A673 (cell line): Measurements from ENCODE around the gene YIF1A. TPM values are rescaled to one million over a fixed set of nuclear protein-coding genes. Genes with fewer than 3 reads are reported as not detected.
"Not testable (repeated sequence)": the region's sequence is repeated elsewhere in the genome, so short reads cannot be mapped to it uniquely, and the experiment has no call there.

Experiments
- BruUV-seq: library from RNA; stranded (reverse); fragments of 400-500 nt; replicated peaks from 2 replicates; lab custom pipeline; 2021; lab: Mats Ljungman, UMichigan
- CTCF ChIA-PET: fragments of 300-600 bp; sonication (Branson Sonifier 250); formaldehyde crosslinking; loops from one replicate; lab custom pipeline; 2022; ENCODE audit warnings: antibody characterized with exemption; lab: Charles Lee
- POLR2A ChIA-PET: fragments of 300-600 bp; sonication (Branson Sonifier 250); formaldehyde crosslinking; loops from one replicate; lab custom pipeline; 2022; ENCODE audit warnings: antibody characterized with exemption; ENCODE audit not compliant: low non-redundant PET; lab: Charles Lee
- DNase-seq: peaks from one replicate; pipeline ENCODE4 v3.0.0-alpha.2; 2015; ENCODE audit warnings: low spot score
- H3K27ac ChIP-seq: fragments of 200-600 bp; sonication (generic); 2 replicates; pipeline ENCODE4 v1.5.1; 2016; ENCODE audit warnings: mixed run types, low read depth, mild to moderate bottlenecking, mixed read lengths, antibody characterized with exemption, low read length; ENCODE audit not compliant: poor library complexity, severe bottlenecking
- H3K27me3 ChIP-seq: fragments of 200-600 bp; sonication (generic); replicated peaks from 2 replicates; pipeline ENCODE4 v1.6.1; 2017; ENCODE audit warnings: mixed run types, low read depth, mild to moderate bottlenecking, mixed read lengths, antibody characterized with exemption, low read length; ENCODE audit not compliant: insufficient read depth, poor library complexity
- H3K36me3 ChIP-seq: fragments of 200-600 bp; sonication (generic); 2 replicates; pipeline ENCODE4 v1.6.1; 2016; ENCODE audit warnings: mixed run types, mild to moderate bottlenecking, mixed read lengths, antibody characterized with exemption, low read length; ENCODE audit not compliant: insufficient read depth, poor library complexity, severe bottlenecking
- H3K4me1 ChIP-seq: fragments of 200-600 bp; sonication (generic); 2 replicates; pipeline ENCODE4 v1.6.1; 2017; ENCODE audit warnings: mixed run types, mild to moderate bottlenecking, mixed read lengths, antibody characterized with exemption, low read length; ENCODE audit not compliant: insufficient read depth, poor library complexity, severe bottlenecking
- H3K4me3 ChIP-seq: fragments of 200-600 bp; sonication (generic); 2 replicates; pipeline ENCODE4 v1.5.1; 2016; ENCODE audit warnings: low read depth, mixed run types, mild to moderate bottlenecking, mixed read lengths, low read length; ENCODE audit not compliant: poor library complexity, severe bottlenecking
- H3K9me3 ChIP-seq: fragments of 200-600 bp; sonication (generic); 2 replicates; pipeline ENCODE4 v1.6.1; 2016; ENCODE audit warnings: mixed run types, low read depth, mild to moderate bottlenecking, mixed read lengths, antibody characterized with exemption, low read length; ENCODE audit not compliant: poor library complexity, severe bottlenecking
- CTCF ChIP-seq: fragments of 300-800, 200-600 bp; sonication (generic); conservative IDR thresholded peaks from 2 replicates; pipeline ENCODE4 v1.5.1; 2017; ENCODE audit warnings: low read depth, mild to moderate bottlenecking, antibody characterized with exemption, low read length, moderate library complexity, mixed read lengths
- EZH2 ChIP-seq: fragments of 200-600 bp; sonication (generic); IDR thresholded peaks from 2 replicates; pipeline ENCODE4 v1.6.1; 2017; ENCODE audit warnings: borderline replicate concordance, low read depth, mild to moderate bottlenecking, mixed read lengths, antibody characterized with exemption, low read length; ENCODE audit not compliant: poor library complexity, severe bottlenecking
- intact Hi-C: fragments of 100-400 bp; cut with micrococcal nuclease; formaldehyde crosslinking; loops from one replicate; pipeline ENCODE4 v1.10.0; 2022; ENCODE audit not compliant: unreplicated experiment
- total RNA-seq: library from RNA; stranded (reverse); gene quantifications from 2 replicates; pipeline ENCODE4 v1.2.3, GENCODE V29; 2021

YIF1A gene
- total RNA-seq, 1 experiment from 2014 or later: 125 TPM

GRCh38 chr11:66311965-66312548 is 23.1 kb upstream of the YIF1A start:
- peaks cover 48% of the 10 kb centered on the region for H3K4me1 ChIP-seq
- H3K27me3 ChIP-seq: no peaks in the 10 kb centered on the region
- H3K27ac ChIP-seq: peak overlapping the region; percentile 90
- BruUV-seq: no TSS peak
- peak overlapping the region; percentile 55 for H3K4me3 ChIP-seq
- ChIA-PET CTCF (interaction anchor here (0.6 to 2.6 kb wide), 17 partner anchors 10 to 289 kb away, joined by 3 to 17 read pairs (median 5); partner anchors contain the start of genes MRPL11 and YIF1A), POLR2A (interaction anchor here (0.8 to 1.0 kb wide), 4 partner anchors 15 to 155 kb away, joined by 3 to 5 read pairs (median 3); partner anchors contain the start of genes PELI3 and YIF1A)
- TF ChIP-seq EZH2: no peak
- peak; percentile 98 for TF ChIP-seq CTCF
- intact Hi-C loops: loop anchor here (1.0 to 5.0 kb wide), 3 partner anchors 16 to 75 kb away; partner anchors contain the start of gene BRMS1
- DNase-seq: peak; percentile 98
- no peaks in the 10 kb centered on the region for H3K36me3 ChIP-seq
- no peaks in the 10 kb centered on the region for H3K9me3 ChIP-seq

- H3K27me3 ChIP-seq: no peaks in the 10 kb centered on the region
- ChIA-PET CTCF (interaction anchor here (0.6 to 2.6 kb wide), 9 partner anchors 10 to 77 kb away, joined by 3 to 17 read pairs (median 5); partner anchors contain the start of gene YIF1A), POLR2A (no interaction called here)
- peak overlapping the region; percentile 90 for H3K27ac ChIP-seq
- no TSS peak for BruUV-seq
- H3K4me1 ChIP-seq: peaks cover 44% of the 10 kb centered on the region
- H3K36me3 ChIP-seq: no peaks in the 10 kb centered on the region
- TF ChIP-seq EZH2: no peak
- H3K9me3 ChIP-seq: no peaks in the 10 kb centered on the region
- intact Hi-C loops: loop anchor here (5.0 kb wide), 1 partner anchor 76 kb away; no protein-coding TSS in a partner anchor
- DNase-seq: no peak
- peak overlapping the region; percentile 55 for H3K4me3 ChIP-seq
Measured at GRCh38 chr11:66311470-66311964, 22.6 kb upstream of the YIF1A start.

- H3K27ac ChIP-seq, H3K4me3 ChIP-seq, H3K9me3 ChIP-seq, H3K27me3 ChIP-seq, H3K36me3 ChIP-seq, DNase-seq, BruUV-seq, POLR2A ChIA-PET: not testable (repeated sequence)
- CTCF ChIA-PET: interaction anchor here (0.6 to 2.6 kb wide), 9 partner anchors 11 to 78 kb away, joined by 3 to 17 read pairs (median 5); partner anchors contain the start of gene YIF1A
- H3K4me1 ChIP-seq: peaks cover 38% of the 10 kb centered on the region
- intact Hi-C loops: loop anchor here (5.0 kb wide), 1 partner anchor 76 kb away; no protein-coding TSS in a partner anchor
Measured at GRCh38 chr11:66310803-66311440, 22.0 kb upstream of the YIF1A start.

GRCh38 chr11:66310324-66310723 is 21.4 kb upstream of the YIF1A start:
- POLR2A ChIA-PET: no interaction called here
- TF ChIP-seq CTCF (no peak), EZH2 (no peak)
- no TSS peak for BruUV-seq
- intact Hi-C loops: loop anchor here (5.0 kb wide), 1 partner anchor 77 kb away; no protein-coding TSS in a partner anchor
- Histone ChIP-seq H3K4me3 (no peak overlapping the region), H3K27me3 (no peaks in the 10 kb centered on the region), H3K4me1 (peaks cover 32% of the 10 kb centered on the region), H3K36me3 (no peaks in the 10 kb centered on the region), H3K27ac (no peak overlapping the region), H3K9me3 (no peaks in the 10 kb centered on the region)
- CTCF ChIA-PET: no interaction called here
- DNase-seq: no peak
